Measurements from ENCODE around the gene KLHL8. TPM values are rescaled to one million over a fixed set of nuclear protein-coding genes. Genes with fewer than 3 reads are reported as not detected.

KLHL8 gene
- total RNA-seq, 1 donor from 2014 or later = 12.4 TPM

Other genes starting within 250 kb of the KLHL8 start
- 0.32 TPM for gene HSD17B13, start 102.3 kb upstream of the KLHL8 start, total RNA-seq
- 13.1 TPM for gene HSD17B11, start 170.6 kb upstream of the KLHL8 start, total RNA-seq
- 28.4 TPM for gene NUDT9, start 202.0 kb upstream of the KLHL8 start, total RNA-seq

Measured in Right ventricle myocardium superior (tissue), 1 donor.